Tibial nerve (tissue), 3 donors: ENCODE results near the gene TBX1.

Source experiments
- POLR2A ChIP-seq, 2 donors: fragments of 450-650 bp; IDR thresholded peaks; one replicate each; pipeline ENCODE4 v1.6.1; 2017; ENCODE audit warnings: antibody characterized with exemption in 2 of 2, mild to moderate bottlenecking in 2 of 2, moderate library complexity in 2 of 2
- TF ChIP-seq, protein P1 (sequence below), 5 experiments: fragments of 200-600 bp in 3 of 5; fragments of 450-650 bp in 2 of 5; sonication (generic) in 3 of 5; IDR thresholded peaks; one replicate each; pipeline ENCODE4 v1.5.1; 2016 to 2019; ENCODE audit warnings: antibody characterized with exemption in 5 of 5, mild to moderate bottlenecking in 3 of 5, moderate library complexity in 2 of 5

DNA sequence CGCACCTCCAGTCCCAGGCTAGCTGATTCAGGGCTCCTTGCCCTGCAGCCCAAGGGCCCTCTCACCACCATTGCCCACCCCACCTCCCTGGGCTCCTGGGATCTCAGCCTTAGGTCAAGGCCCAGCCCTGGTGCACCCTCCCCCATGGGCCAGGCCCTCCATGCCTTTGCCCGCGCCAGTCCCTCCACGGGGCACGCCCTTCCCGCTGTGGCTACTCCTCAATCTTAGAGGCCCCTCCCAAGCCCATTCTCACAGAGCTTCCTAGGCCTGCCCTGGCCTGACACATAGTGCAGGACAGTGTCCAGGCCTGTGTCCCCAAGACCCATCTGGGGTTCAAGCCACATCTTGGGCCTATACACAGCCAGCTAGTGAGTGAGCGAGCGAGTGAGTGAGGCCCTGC, 30.4 kb upstream of the TBX1 start:
- TF ChIP-seq, protein P1, sequence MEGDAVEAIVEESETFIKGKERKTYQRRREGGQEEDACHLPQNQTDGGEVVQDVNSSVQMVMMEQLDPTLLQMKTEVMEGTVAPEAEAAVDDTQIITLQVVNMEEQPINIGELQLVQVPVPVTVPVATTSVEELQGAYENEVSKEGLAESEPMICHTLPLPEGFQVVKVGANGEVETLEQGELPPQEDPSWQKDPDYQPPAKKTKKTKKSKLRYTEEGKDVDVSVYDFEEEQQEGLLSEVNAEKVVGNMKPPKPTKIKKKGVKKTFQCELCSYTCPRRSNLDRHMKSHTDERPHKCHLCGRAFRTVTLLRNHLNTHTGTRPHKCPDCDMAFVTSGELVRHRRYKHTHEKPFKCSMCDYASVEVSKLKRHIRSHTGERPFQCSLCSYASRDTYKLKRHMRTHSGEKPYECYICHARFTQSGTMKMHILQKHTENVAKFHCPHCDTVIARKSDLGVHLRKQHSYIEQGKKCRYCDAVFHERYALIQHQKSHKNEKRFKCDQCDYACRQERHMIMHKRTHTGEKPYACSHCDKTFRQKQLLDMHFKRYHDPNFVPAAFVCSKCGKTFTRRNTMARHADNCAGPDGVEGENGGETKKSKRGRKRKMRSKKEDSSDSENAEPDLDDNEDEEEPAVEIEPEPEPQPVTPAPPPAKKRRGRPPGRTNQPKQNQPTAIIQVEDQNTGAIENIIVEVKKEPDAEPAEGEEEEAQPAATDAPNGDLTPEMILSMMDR (IDR thresholded peaks at IDR 0.05), result no peak
- TF ChIP-seq POLR2A (IDR thresholded peaks at IDR 0.05), result no peak
